ENCODE measurements around the gene C2orf78.
"Not testable (repeated sequence)": the region's sequence is repeated elsewhere in the genome, so short reads cannot be mapped to it uniquely, and the experiment has no call there.

C2orf78 gene

DNA sequence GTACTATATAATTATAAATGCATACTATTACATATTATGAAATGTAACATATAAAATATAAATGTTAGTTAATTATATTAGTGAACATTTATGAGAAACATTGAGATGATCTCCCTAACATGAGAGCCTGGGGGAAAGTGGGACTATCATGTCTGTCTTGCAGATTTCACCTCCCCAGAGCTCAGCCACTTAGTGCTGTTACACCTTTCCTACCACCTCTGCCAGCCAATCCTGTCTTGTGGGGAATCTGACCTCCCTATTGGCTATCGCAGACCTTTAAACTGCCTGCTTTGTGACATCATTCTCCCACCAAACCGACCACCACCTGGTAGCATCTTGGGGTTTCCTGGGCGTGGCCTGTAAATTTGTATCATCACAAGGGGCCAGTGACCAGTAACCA is at the start of gene C2orf78:
C2orf78 (plus strand) TSS at position 301 of the 400 bp plus-strand sequence. CDS start 127 bp downstream, outside the sequence.
- not testable (repeated sequence) for FAIRE-seq; DNase-seq (ENCODE audit: insufficient read length, low spot score)

- TF ChIP-seq, protein P1, sequence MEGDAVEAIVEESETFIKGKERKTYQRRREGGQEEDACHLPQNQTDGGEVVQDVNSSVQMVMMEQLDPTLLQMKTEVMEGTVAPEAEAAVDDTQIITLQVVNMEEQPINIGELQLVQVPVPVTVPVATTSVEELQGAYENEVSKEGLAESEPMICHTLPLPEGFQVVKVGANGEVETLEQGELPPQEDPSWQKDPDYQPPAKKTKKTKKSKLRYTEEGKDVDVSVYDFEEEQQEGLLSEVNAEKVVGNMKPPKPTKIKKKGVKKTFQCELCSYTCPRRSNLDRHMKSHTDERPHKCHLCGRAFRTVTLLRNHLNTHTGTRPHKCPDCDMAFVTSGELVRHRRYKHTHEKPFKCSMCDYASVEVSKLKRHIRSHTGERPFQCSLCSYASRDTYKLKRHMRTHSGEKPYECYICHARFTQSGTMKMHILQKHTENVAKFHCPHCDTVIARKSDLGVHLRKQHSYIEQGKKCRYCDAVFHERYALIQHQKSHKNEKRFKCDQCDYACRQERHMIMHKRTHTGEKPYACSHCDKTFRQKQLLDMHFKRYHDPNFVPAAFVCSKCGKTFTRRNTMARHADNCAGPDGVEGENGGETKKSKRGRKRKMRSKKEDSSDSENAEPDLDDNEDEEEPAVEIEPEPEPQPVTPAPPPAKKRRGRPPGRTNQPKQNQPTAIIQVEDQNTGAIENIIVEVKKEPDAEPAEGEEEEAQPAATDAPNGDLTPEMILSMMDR (IDR thresholded peaks at IDR 0.05; ENCODE audit: insufficient read depth, missing control alignments) = no peak
- FAIRE-seq (no peak), DNase-seq (ENCODE audit: insufficient read length, low spot score) (no peak)
Measured at GRCh38 chr2:73736378-73736777, 47.6 kb upstream of the C2orf78 start.

GRCh38 chr2:73736855-73737779 is 46.9 kb upstream of the C2orf78 start, which contains the start of gene TPRKB:
TSS of gene TPRKB (minus strand) at chr2:73737345. CDS start at chr2:73734569, 2,776 bp downstream.
- FAIRE-seq (no peak), DNase-seq (ENCODE audit: insufficient read length, low spot score) (peak; percentile 86)
- TF ChIP-seq, protein P1 (IDR thresholded peaks at IDR 0.05; ENCODE audit: insufficient read depth, missing control alignments) = no peak

GRCh38 chr2:73739101-73739500 is 44.9 kb upstream of the C2orf78 start:
- FAIRE-seq (no peak), DNase-seq (ENCODE audit: insufficient read length, low spot score) (no peak)
- TF ChIP-seq, protein P1 (IDR thresholded peaks at IDR 0.05; ENCODE audit: insufficient read depth, missing control alignments) = no peak

DNA sequence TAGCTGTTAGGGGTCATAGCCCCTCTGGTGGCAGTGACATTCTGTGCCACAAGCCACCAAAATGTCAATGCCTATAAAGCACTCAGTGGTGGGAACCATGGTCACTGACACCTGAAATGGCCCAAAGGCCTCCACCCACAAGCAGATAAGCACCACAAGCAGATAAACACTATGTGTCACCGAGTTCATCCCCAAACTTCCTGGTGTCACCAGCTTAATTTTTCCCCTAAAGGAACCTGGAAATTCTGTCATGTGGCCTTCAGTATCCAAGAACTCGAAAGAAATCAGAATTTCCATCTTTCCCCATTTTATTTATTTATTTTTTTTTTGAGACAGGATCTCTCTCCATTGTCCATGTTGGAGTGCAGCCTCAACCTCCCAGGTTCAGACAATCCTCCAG is 43.2 kb upstream of the C2orf78 start:
- TF ChIP-seq, protein P1 (IDR thresholded peaks at IDR 0.05; ENCODE audit: insufficient read depth, missing control alignments) = no peak
- FAIRE-seq (no peak), DNase-seq (ENCODE audit: insufficient read length, low spot score) (no peak)

DNA sequence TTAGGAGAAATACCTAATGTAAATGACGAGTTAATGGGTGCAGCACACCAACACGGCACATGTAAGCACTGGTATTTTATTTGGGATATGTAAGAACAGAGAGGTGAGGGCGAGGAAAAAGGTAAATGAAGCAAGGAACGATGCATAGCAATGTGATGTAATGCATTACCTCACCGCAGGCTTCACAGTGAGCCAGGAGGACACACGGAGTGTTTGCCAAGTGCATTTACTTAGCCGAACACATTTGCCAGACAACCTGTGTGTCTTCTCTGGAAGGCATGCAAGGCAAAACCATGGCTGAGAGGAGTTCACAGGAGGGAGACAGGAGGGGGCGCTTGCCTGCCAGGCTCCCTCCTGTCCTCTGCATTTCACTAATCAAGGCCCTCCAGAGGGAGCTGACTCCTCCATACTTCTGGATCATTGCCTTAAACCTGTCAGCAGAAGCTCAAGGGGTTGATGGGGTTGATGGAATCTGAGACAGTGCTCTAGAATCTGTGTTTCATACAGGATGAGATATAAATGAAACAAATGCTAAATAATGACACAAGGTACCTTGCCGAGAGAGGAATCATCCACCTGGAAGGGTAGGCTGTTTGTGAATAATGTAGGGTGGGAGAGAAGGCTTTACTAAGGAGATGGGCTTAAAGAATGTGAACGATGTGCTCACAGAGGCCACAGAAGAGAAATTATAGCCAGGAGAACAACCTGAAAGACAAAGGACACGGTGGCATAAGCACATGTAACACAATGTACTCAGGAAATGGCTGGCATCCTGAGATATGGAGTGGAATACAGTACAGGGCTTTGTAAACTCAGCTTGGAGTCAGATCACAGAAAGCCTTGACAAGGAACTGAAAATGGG is 37.7 kb upstream of the C2orf78 start:
- TF ChIP-seq, protein P1 (IDR thresholded peaks at IDR 0.05; ENCODE audit: insufficient read depth, missing control alignments) = no peak
- DNase-seq (ENCODE audit: insufficient read length, low spot score) (no peak), FAIRE-seq (no peak)

DNA sequence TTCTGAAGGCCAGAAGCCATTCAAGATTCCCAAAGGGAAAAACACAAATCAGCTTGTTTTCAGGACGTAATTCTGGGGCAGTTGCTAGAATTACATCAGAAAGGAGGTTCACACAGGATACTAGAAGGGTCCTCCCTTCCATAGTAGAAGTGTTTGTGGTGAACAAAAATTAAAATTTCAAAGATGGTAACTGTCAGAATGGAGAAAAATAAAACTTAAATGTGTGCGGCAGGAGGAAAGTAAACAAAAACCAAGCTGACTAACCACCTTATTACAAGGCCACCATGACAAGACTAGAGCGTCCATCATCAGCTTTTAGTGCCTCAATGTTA is 37.1 kb upstream of the C2orf78 start:
- DNase-seq (ENCODE audit: insufficient read length, low spot score) = no peak
- TF ChIP-seq, protein P1 (IDR thresholded peaks at IDR 0.05; ENCODE audit: insufficient read depth, missing control alignments) = no peak
- no peak for FAIRE-seq
